Stimulated activated naive CD8-positive, alpha-beta T cell treated with anti-CD3 and anti-CD28 coated beads, Interleukin-15, Interleukin-2, amounts not matched to agents 100 ng/mL and 50 ng/mL, for 24 hours (primary cell): ENCODE results near the gene COPS9.

ENCODE experiments used
- H3K27ac Mint-ChIP-seq: one replicate; pipeline ENCODE4 v1.8.0; 2021; ENCODE audit warnings: mild to moderate bottlenecking, mixed read lengths
- H3K27me3 Mint-ChIP-seq: one replicate; pipeline ENCODE4 v1.8.0; 2021; ENCODE audit warnings: mixed read lengths
- H3K36me3 Mint-ChIP-seq: one replicate; pipeline ENCODE4 v1.8.0; 2021; ENCODE audit warnings: low read depth, mixed read lengths
- H3K4me1 Mint-ChIP-seq: one replicate; pipeline ENCODE4 v1.8.0; 2021; ENCODE audit warnings: low read depth, mixed read lengths
- H3K4me3 Mint-ChIP-seq: one replicate; pipeline ENCODE4 v1.8.0; 2021; ENCODE audit warnings: mild to moderate bottlenecking, mixed read lengths
- H3K9me3 Mint-ChIP-seq: one replicate; pipeline ENCODE4 v1.8.0; 2021; ENCODE audit warnings: mixed read lengths

The COPS9 gene

GRCh38 chr2:240098349-240098748, 37.8 kb downstream of the COPS9 start:
- Mint-ChIP-seq H3K36me3 (peaks cover 4% of the 10 kb centered on the region), H3K27ac (no peak overlapping the region), H3K27me3 (peaks cover 68% of the 10 kb centered on the region), H3K4me1 (no peaks in the 10 kb centered on the region), H3K9me3 (peaks cover 14% of the 10 kb centered on the region), H3K4me3 (no peak overlapping the region)

GRCh38 chr2:240095556-240096523, 40.3 kb downstream of the COPS9 start:
- peaks cover 4% of the 10 kb centered on the region for H3K36me3 Mint-ChIP-seq
- no peaks in the 10 kb centered on the region for H3K4me1 Mint-ChIP-seq
- peaks cover 14% of the 10 kb centered on the region for H3K9me3 Mint-ChIP-seq
- H3K4me3 Mint-ChIP-seq, result no peak overlapping the region
- H3K27ac Mint-ChIP-seq, result no peak overlapping the region
- peaks cover 77% of the 10 kb centered on the region for H3K27me3 Mint-ChIP-seq

- H3K27me3 Mint-ChIP-seq, result peaks cover 55% of the 10 kb centered on the region
- peaks cover 23% of the 10 kb centered on the region for H3K9me3 Mint-ChIP-seq
- no peak overlapping the region for H3K27ac Mint-ChIP-seq
- no peak overlapping the region for H3K4me3 Mint-ChIP-seq
- no peaks in the 10 kb centered on the region for H3K36me3 Mint-ChIP-seq
- H3K4me1 Mint-ChIP-seq, result no peaks in the 10 kb centered on the region
Measured at GRCh38 chr2:240089306-240089705, 46.8 kb downstream of the COPS9 start.

- H3K9me3 Mint-ChIP-seq, result peaks cover 23% of the 10 kb centered on the region
- no peaks in the 10 kb centered on the region for H3K4me1 Mint-ChIP-seq
Measured at GRCh38 chr2:240086563-240086962, 49.5 kb downstream of the COPS9 start.

More at GRCh38 chr2:240086563-240086962, 49.5 kb downstream of the COPS9 start:
- H3K4me3 Mint-ChIP-seq, result no peak overlapping the region
- H3K27me3 Mint-ChIP-seq, result peaks cover 49% of the 10 kb centered on the region
- no peak overlapping the region for H3K27ac Mint-ChIP-seq
- no peaks in the 10 kb centered on the region for H3K36me3 Mint-ChIP-seq
